GM12878 (cell line): ENCODE data around the gene GAMT. TPM values are rescaled to one million over a fixed set of nuclear protein-coding genes. Genes with fewer than 3 reads are reported as not detected.

Experiments used
- ATAC-seq: fragments of 200-7000 bp; cut with Tn5 transposase; 3 replicates; pipeline ENCODE4 v1.9.1; 2020; ENCODE audit warnings: mild to moderate bottlenecking, moderate library complexity
- BruUV-seq: library from RNA; stranded (reverse); fragments of 400-500 nt; replicated peaks from 2 replicates; lab custom pipeline; 2021; lab: Mats Ljungman, UMichigan
- CTCF ChIA-PET: fragments of 300-600 bp; sonication (Branson Sonifier 250); formaldehyde crosslinking; extraction: SDS; loops from one replicate; lab custom pipeline; 2021; ENCODE audit warnings: inconsistent platforms; lab: Yijun Ruan, JAX
- POLR2A ChIA-PET: fragments of 350-600 bp; formaldehyde crosslinking; extraction: SDS; loops from one replicate; lab custom pipeline; 2021; ENCODE audit warnings: inconsistent platforms; lab: Charles Lee
- RAD21 ChIA-PET: fragments of 300-600 bp; sonication (Branson Sonifier 250); formaldehyde crosslinking; loops from one replicate; lab custom pipeline; 2023; ENCODE audit warnings: antibody characterized with exemption; ENCODE audit not compliant: unreplicated experiment; lab: Charles Lee
- SMC1A ChIA-PET: fragments of 300-600 bp; sonication (Branson Sonifier 250); formaldehyde crosslinking; loops from one replicate; lab custom pipeline; 2023; ENCODE audit not compliant: unreplicated experiment, uncharacterized antibody; lab: Charles Lee
- DNase-seq: peaks from one replicate; pipeline ENCODE4 v3.0.0-alpha.2; 2011; ENCODE audit warnings: low read depth, low spot score
- FAIRE-seq: peaks from 3 replicates; lab custom pipeline; 2011; peaks lifted over from hg19 to GRCh38; lab: Jason Lieb, UNC
- H2AFZ ChIP-seq: 2 replicates; pipeline ENCODE4 v1.6.0; 2011; ENCODE audit warnings: low read depth, low read length, control low read depth; ENCODE audit not compliant: control insufficient read depth
- H3K27ac ChIP-seq: 2 replicates; pipeline ENCODE4 v1.5.1; 2011; ENCODE audit warnings: control low read depth; ENCODE audit not compliant: control insufficient read depth, insufficient read depth
- H3K27me3 ChIP-seq, 2 experiments: replicated peaks in 1 of 2; 2 replicates each; pipeline versions ENCODE4 v1.6.0 to v1.6.1; 2011; ENCODE audit warnings: low read length in 1 of 2; ENCODE audit not compliant: control insufficient read depth in 2 of 2, insufficient read depth in 2 of 2
- H3K36me3 ChIP-seq, 2 experiments: 2 replicates each; pipeline ENCODE4 v1.5.1; 2011; ENCODE audit warnings: low read length in 1 of 2; ENCODE audit not compliant: control insufficient read depth in 2 of 2, insufficient read depth in 2 of 2
- H3K4me1 ChIP-seq: 2 replicates; pipeline ENCODE4 v1.6.1; 2011; ENCODE audit warnings: mild to moderate bottlenecking, low read length, moderate library complexity, mixed read lengths; ENCODE audit not compliant: control insufficient read depth, insufficient read depth
- H3K4me2 ChIP-seq: 2 replicates; pipeline ENCODE4 v1.6.0; 2011; ENCODE audit warnings: control low read depth; ENCODE audit not compliant: control insufficient read depth, insufficient read depth
- H3K4me3 ChIP-seq: fragments of 200-600 bp; sonication (generic); 2 replicates; pipeline ENCODE4 v1.5.1; 2016
- H3K79me2 ChIP-seq: 2 replicates; pipeline ENCODE4 v1.6.0; 2011; ENCODE audit warnings: low read length; ENCODE audit not compliant: control insufficient read depth, insufficient read depth
- H3K9ac ChIP-seq: 2 replicates; pipeline ENCODE4 v1.8.0; 2011; ENCODE audit warnings: low read length, control low read depth, mixed read lengths; ENCODE audit not compliant: control insufficient read depth, insufficient read depth
- H3K9me3 ChIP-seq: replicated peaks from 3 replicates; pipeline ENCODE4 v1.5.1; 2011; ENCODE audit warnings: mild to moderate bottlenecking, low read length; ENCODE audit not compliant: control insufficient read depth, insufficient read depth
- H4K20me1 ChIP-seq: 2 replicates; pipeline ENCODE4 v1.6.0; 2011; ENCODE audit not compliant: control insufficient read depth, insufficient read depth
- FOXK2 ChIP-seq: fragments of 450-650 bp; IDR thresholded peaks from 2 replicates; pipeline ENCODE4 v1.6.1; 2017; ENCODE audit warnings: mild to moderate bottlenecking, moderate library complexity
- KAT2A ChIP-seq: conservative IDR thresholded peaks from 2 replicates; pipeline ENCODE4 v1.6.1; 2011; ENCODE audit warnings: low read depth, low read length; ENCODE audit not compliant: control insufficient read depth
- POLR2AphosphoS5 ChIP-seq: IDR thresholded peaks from 2 replicates; pipeline ENCODE4 v1.6.1; 2011; ENCODE audit warnings: mild to moderate bottlenecking, low read length, inconsistent platforms
- WGBS: methylation state at CpG from one replicate; pipeline ENCODE4 v1.1.6; 2016; ENCODE audit warnings: low lambda C conversion rate; ENCODE audit not compliant: insufficient replicate concordance, insufficient coverage; ENCODE audit errors: missing lambda C conversion rate; 5-methylcytosine and 5-hydroxymethylcytosine counted together
- in situ Hi-C: fragments of 300-500 bp; cut with MboI; formaldehyde crosslinking; loops from 9 replicates; pipeline ENCODE4 v1.14.3; 2018; ENCODE audit warnings: mixed read lengths
- intact Hi-C: fragments of 100-400 bp; cut with micrococcal nuclease; formaldehyde crosslinking; loops from one replicate; pipeline ENCODE4 v1.14.2; 2022; ENCODE audit not compliant: unreplicated experiment
- polyA plus RNA-seq, 11 experiments: library from polyadenylated mRNA; depleted of rRNA in 4 of 11; unstranded in 6 of 11; stranded (reverse) in 5 of 11; fragments of >200 nt; fragmentation: Nextera tagmentation in 4 of 11; fragmentation: Illumina TruSeq in 1 of 11; extraction: Ambion mirVana in 4 of 11; extraction: Trizol in 1 of 11; gene quantifications; 1 replicate in 1 of 11; 2 replicates in 10 of 11; pipeline versions ENCODE4 v1.2.1 to v1.2.3, GENCODE V29; 2011 to 2016; ENCODE audit warnings: inconsistent platforms in 2 of 11, missing spikeins in 2 of 11, low read depth in 1 of 11
- total RNA-seq, 4 experiments: library from RNA; depleted of rRNA in 3 of 4; stranded (reverse); fragments of >200 nt in 3 of 4; fragmentation: Illumina TruSeq in 1 of 4; extraction: Trizol in 1 of 4; gene quantifications; 2 replicates each; pipeline versions ENCODE4 v1.2.1 to v1.2.3, GENCODE V29; 2013 to 2021
- TF ChIP-seq, protein P1 (sequence below): fragments of 450-650 bp; IDR thresholded peaks from 2 replicates; pipeline ENCODE4 v1.6.1; 2017; ENCODE audit warnings: mild to moderate bottlenecking, moderate library complexity

Gene GAMT
- total and polyA plus RNA-seq, 10 of the 15 experiments (the other 5 are each of a cell fraction or from before 2014, with no cell fraction given): 1.6 to 131 (median 38.8) TPM

GRCh38 chr19:1349211-1349610, 52.1 kb downstream of the GAMT start:
- H2AFZ ChIP-seq: no peak overlapping the region
- no peaks in the 10 kb centered on the region for H4K20me1 ChIP-seq
- FAIRE-seq (no peak), DNase-seq (no peak), ATAC-seq (no peak)
- POLR2A ChIA-PET: no interaction called here
- H3K4me2 ChIP-seq: no peak overlapping the region
- no peak overlapping the region for H3K9ac ChIP-seq
- no peaks in the 10 kb centered on the region; a peak in 1 of 4 replicates for H3K27me3 ChIP-seq
- SMC1A ChIA-PET: interaction anchor here (0.8 kb wide), 1 partner anchor 22 kb away, joined by 3 read pairs; no protein-coding TSS in a partner anchor
- H3K4me1 ChIP-seq: peaks cover 9% of the 10 kb centered on the region
- no peak overlapping the region for H3K27ac ChIP-seq
- in situ Hi-C loops: no loop called here
- CTCF ChIA-PET: interaction anchor here (0.7 to 1.0 kb wide), 2 partner anchors 70 to 105 kb away, joined by 3 read pairs; no protein-coding TSS in a partner anchor
- intact Hi-C loops: no loop called here
- H3K36me3 ChIP-seq: no peaks in the 10 kb centered on the region
- RAD21 ChIA-PET: no interaction called here
- no TSS peak for BruUV-seq
- H3K4me3 ChIP-seq: no peak overlapping the region
- TF ChIP-seq, protein P1, sequence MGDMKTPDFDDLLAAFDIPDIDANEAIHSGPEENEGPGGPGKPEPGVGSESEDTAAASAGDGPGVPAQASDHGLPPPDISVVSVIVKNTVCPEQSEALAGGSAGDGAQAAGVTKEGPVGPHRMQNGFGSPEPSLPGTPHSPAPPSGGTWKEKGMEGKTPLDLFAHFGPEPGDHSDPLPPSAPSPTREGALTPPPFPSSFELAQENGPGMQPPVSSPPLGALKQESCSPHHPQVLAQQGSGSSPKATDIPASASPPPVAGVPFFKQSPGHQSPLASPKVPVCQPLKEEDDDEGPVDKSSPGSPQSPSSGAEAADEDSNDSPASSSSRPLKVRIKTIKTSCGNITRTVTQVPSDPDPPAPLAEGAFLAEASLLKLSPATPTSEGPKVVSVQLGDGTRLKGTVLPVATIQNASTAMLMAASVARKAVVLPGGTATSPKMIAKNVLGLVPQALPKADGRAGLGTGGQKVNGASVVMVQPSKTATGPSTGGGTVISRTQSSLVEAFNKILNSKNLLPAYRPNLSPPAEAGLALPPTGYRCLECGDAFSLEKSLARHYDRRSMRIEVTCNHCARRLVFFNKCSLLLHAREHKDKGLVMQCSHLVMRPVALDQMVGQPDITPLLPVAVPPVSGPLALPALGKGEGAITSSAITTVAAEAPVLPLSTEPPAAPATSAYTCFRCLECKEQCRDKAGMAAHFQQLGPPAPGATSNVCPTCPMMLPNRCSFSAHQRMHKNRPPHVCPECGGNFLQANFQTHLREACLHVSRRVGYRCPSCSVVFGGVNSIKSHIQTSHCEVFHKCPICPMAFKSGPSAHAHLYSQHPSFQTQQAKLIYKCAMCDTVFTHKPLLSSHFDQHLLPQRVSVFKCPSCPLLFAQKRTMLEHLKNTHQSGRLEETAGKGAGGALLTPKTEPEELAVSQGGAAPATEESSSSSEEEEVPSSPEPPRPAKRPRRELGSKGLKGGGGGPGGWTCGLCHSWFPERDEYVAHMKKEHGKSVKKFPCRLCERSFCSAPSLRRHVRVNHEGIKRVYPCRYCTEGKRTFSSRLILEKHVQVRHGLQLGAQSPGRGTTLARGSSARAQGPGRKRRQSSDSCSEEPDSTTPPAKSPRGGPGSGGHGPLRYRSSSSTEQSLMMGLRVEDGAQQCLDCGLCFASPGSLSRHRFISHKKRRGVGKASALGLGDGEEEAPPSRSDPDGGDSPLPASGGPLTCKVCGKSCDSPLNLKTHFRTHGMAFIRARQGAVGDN: no peak
- TF ChIP-seq POLR2AphosphoS5: no peak
- TF ChIP-seq KAT2A: no peak
- TF ChIP-seq FOXK2: no peak
- TF ChIP-seq, all 136 proteins: peak for 0
- WGBS: 59% methylated on average over 18 of the region's 18 CpGs
- H3K79me2 ChIP-seq: no peaks in the 10 kb centered on the region
- no peaks in the 10 kb centered on the region for H3K9me3 ChIP-seq

Other genes starting within 250 kb of the GAMT start
Only the 7 nearest of the 20 such genes appear.
- gene NDUFS7, start 17.6 kb downstream of the GAMT start, total RNA-seq (2014; rRNA removed): 107 and 143 TPM in 2 replicates
- 18.5 and 24.1 TPM in 2 replicates for gene NDUFS7, start 17.6 kb downstream of the GAMT start, total RNA-seq (2014; rRNA removed; fragmentation: Illumina TruSeq; extraction: Trizol)
- gene NDUFS7, start 17.6 kb downstream of the GAMT start, total RNA-seq (2021): 136 and 143 TPM in 2 replicates
- 12.1 and 43.0 TPM in 2 replicates for gene NDUFS7, start 17.6 kb downstream of the GAMT start, polyA plus RNA-seq (2011; rRNA removed)
- gene NDUFS7, start 17.6 kb downstream of the GAMT start, polyA plus RNA-seq (2014; fragmentation: Illumina TruSeq; extraction: Trizol): 1.5 and 5.1 TPM in 2 replicates
- 10 to 100 TPM; 10.6 to 39.4 TPM for gene NDUFS7, start 17.6 kb downstream of the GAMT start, polyA plus RNA-seq (2014; fragmentation: Nextera tagmentation; extraction: Ambion mirVana)
- 166 and 177 TPM in 2 replicates for gene NDUFS7, start 17.6 kb downstream of the GAMT start, polyA plus RNA-seq (2014; rRNA removed)
- gene NDUFS7, start 17.6 kb downstream of the GAMT start, polyA plus RNA-seq (2016; fragmentation: Nextera tagmentation; extraction: Ambion mirVana): 100 to 1,000 TPM; 261 to 282 TPM
- 122 and 127 TPM in 2 replicates for gene DAZAP1, start 6.0 kb upstream of the GAMT start, total RNA-seq (2014; rRNA removed)
- gene DAZAP1, start 6.0 kb upstream of the GAMT start, total RNA-seq (2014; rRNA removed; fragmentation: Illumina TruSeq; extraction: Trizol): 82.5 and 93.4 TPM in 2 replicates
- gene DAZAP1, start 6.0 kb upstream of the GAMT start, total RNA-seq (2021): 223 and 240 TPM in 2 replicates
- 110 and 123 TPM in 2 replicates for gene DAZAP1, start 6.0 kb upstream of the GAMT start, polyA plus RNA-seq (2011; rRNA removed)
- 69.0 and 91.2 TPM in 2 replicates for gene DAZAP1, start 6.0 kb upstream of the GAMT start, polyA plus RNA-seq (2014; fragmentation: Illumina TruSeq; extraction: Trizol)
- 10 to 100 TPM in 1 of 2 experiments, 1 to 10 TPM in 1; 9.9 to 27.7 TPM for gene DAZAP1, start 6.0 kb upstream of the GAMT start, polyA plus RNA-seq (2014; fragmentation: Nextera tagmentation; extraction: Ambion mirVana)
- 164 and 194 TPM in 2 replicates for gene DAZAP1, start 6.0 kb upstream of the GAMT start, polyA plus RNA-seq (2014; rRNA removed)
- 10 to 100 TPM; 16.9 to 17.9 TPM for gene DAZAP1, start 6.0 kb upstream of the GAMT start, polyA plus RNA-seq (2016; fragmentation: Nextera tagmentation; extraction: Ambion mirVana)
- gene RPS15, start 36.9 kb upstream of the GAMT start, total RNA-seq (2014; rRNA removed): 1,524 and 1,715 TPM in 2 replicates
- 972 and 1,030 TPM in 2 replicates for gene RPS15, start 36.9 kb upstream of the GAMT start, total RNA-seq (2014; rRNA removed; fragmentation: Illumina TruSeq; extraction: Trizol)
- 2,219 and 2,315 TPM in 2 replicates for gene RPS15, start 36.9 kb upstream of the GAMT start, total RNA-seq (2021)
- gene RPS15, start 36.9 kb upstream of the GAMT start, polyA plus RNA-seq (2011; rRNA removed): 524 and 1,111 TPM in 2 replicates
- 209 and 786 TPM in 2 replicates for gene RPS15, start 36.9 kb upstream of the GAMT start, polyA plus RNA-seq (2014; fragmentation: Illumina TruSeq; extraction: Trizol)
- 100 to 1,000 TPM; 559 to 717 TPM for gene RPS15, start 36.9 kb upstream of the GAMT start, polyA plus RNA-seq (2014; fragmentation: Nextera tagmentation; extraction: Ambion mirVana)
- 3,158 and 3,344 TPM in 2 replicates for gene RPS15, start 36.9 kb upstream of the GAMT start, polyA plus RNA-seq (2014; rRNA removed)
- gene RPS15, start 36.9 kb upstream of the GAMT start, polyA plus RNA-seq (2016; fragmentation: Nextera tagmentation; extraction: Ambion mirVana): 1,000 to 10,000 TPM; 1,763 to 1,909 TPM
- gene APC2, start 48.6 kb upstream of the GAMT start, total RNA-seq (2014; rRNA removed): under 0.01 and 0.11 TPM in 2 replicates
- gene APC2, start 48.6 kb upstream of the GAMT start, total RNA-seq (2014; rRNA removed; fragmentation: Illumina TruSeq; extraction: Trizol): 0.05 TPM in 1 of 2 replicates, not detected in the other
- gene APC2, start 48.6 kb upstream of the GAMT start, total RNA-seq (2021): 0.08 and 0.26 TPM in 2 replicates
- not detected in 2 replicates for gene APC2, start 48.6 kb upstream of the GAMT start, polyA plus RNA-seq (2011; rRNA removed)
- gene APC2, start 48.6 kb upstream of the GAMT start, polyA plus RNA-seq (2014; fragmentation: Illumina TruSeq; extraction: Trizol): not detected in 2 replicates
- under 1 TPM in 1 of 2 experiments, not detected in 1; 0.02 TPM for gene APC2, start 48.6 kb upstream of the GAMT start, polyA plus RNA-seq (2014; fragmentation: Nextera tagmentation; extraction: Ambion mirVana)
- gene APC2, start 48.6 kb upstream of the GAMT start, polyA plus RNA-seq (2014; rRNA removed): 0.16 and 0.73 TPM in 2 replicates
- gene APC2, start 48.6 kb upstream of the GAMT start, polyA plus RNA-seq (2016; fragmentation: Nextera tagmentation; extraction: Ambion mirVana): under 1 TPM in 1 of 2 experiments, not detected in 1; 0.04 TPM
- gene C19orf25, start 77.7 kb upstream of the GAMT start, total RNA-seq (2014; rRNA removed): 36.3 and 38.3 TPM in 2 replicates
- gene C19orf25, start 77.7 kb upstream of the GAMT start, total RNA-seq (2014; rRNA removed; fragmentation: Illumina TruSeq; extraction: Trizol): 11.7 and 14.8 TPM in 2 replicates
- gene C19orf25, start 77.7 kb upstream of the GAMT start, total RNA-seq (2021): 36.5 and 37.5 TPM in 2 replicates
- gene C19orf25, start 77.7 kb upstream of the GAMT start, polyA plus RNA-seq (2011; rRNA removed): 6.3 and 13.6 TPM in 2 replicates
- gene C19orf25, start 77.7 kb upstream of the GAMT start, polyA plus RNA-seq (2014; fragmentation: Illumina TruSeq; extraction: Trizol): 4.2 and 13.2 TPM in 2 replicates
- gene C19orf25, start 77.7 kb upstream of the GAMT start, polyA plus RNA-seq (2014; fragmentation: Nextera tagmentation; extraction: Ambion mirVana): 1 to 10 TPM; 1.2 to 3.9 TPM
- gene C19orf25, start 77.7 kb upstream of the GAMT start, polyA plus RNA-seq (2014; rRNA removed): 42.5 and 52.5 TPM in 2 replicates
- 10 to 100 TPM; 60.9 to 67.0 TPM for gene C19orf25, start 77.7 kb upstream of the GAMT start, polyA plus RNA-seq (2016; fragmentation: Nextera tagmentation; extraction: Ambion mirVana)
- 0.40 and 0.60 TPM in 2 replicates for gene PCSK4, start 88.8 kb upstream of the GAMT start, total RNA-seq (2014; rRNA removed)
- gene PCSK4, start 88.8 kb upstream of the GAMT start, total RNA-seq (2014; rRNA removed; fragmentation: Illumina TruSeq; extraction: Trizol): 0.27 TPM in 1 of 2 replicates, not detected in the other
- gene PCSK4, start 88.8 kb upstream of the GAMT start, total RNA-seq (2021): 0.90 and 0.95 TPM in 2 replicates
- gene PCSK4, start 88.8 kb upstream of the GAMT start, polyA plus RNA-seq (2011; rRNA removed): 0.12 and 0.35 TPM in 2 replicates
- not detected in 2 replicates for gene PCSK4, start 88.8 kb upstream of the GAMT start, polyA plus RNA-seq (2014; fragmentation: Illumina TruSeq; extraction: Trizol)
- gene PCSK4, start 88.8 kb upstream of the GAMT start, polyA plus RNA-seq (2014; fragmentation: Nextera tagmentation; extraction: Ambion mirVana): not detected
- 0.99 and 1.6 TPM in 2 replicates for gene PCSK4, start 88.8 kb upstream of the GAMT start, polyA plus RNA-seq (2014; rRNA removed)
- under 1 TPM; 0.32 to 0.57 TPM for gene PCSK4, start 88.8 kb upstream of the GAMT start, polyA plus RNA-seq (2016; fragmentation: Nextera tagmentation; extraction: Ambion mirVana)
- gene REEP6, start 89.6 kb upstream of the GAMT start, total RNA-seq (2014; rRNA removed): 0.27 and 0.45 TPM in 2 replicates
- 0.13 TPM in 1 of 2 replicates, not detected in the other for gene REEP6, start 89.6 kb upstream of the GAMT start, total RNA-seq (2014; rRNA removed; fragmentation: Illumina TruSeq; extraction: Trizol)
- 0.53 and 0.69 TPM in 2 replicates for gene REEP6, start 89.6 kb upstream of the GAMT start, total RNA-seq (2021)
- 0.08 TPM in 1 of 2 replicates, not detected in the other for gene REEP6, start 89.6 kb upstream of the GAMT start, polyA plus RNA-seq (2011; rRNA removed)
- 0.06 TPM in 1 of 2 replicates, not detected in the other for gene REEP6, start 89.6 kb upstream of the GAMT start, polyA plus RNA-seq (2014; fragmentation: Illumina TruSeq; extraction: Trizol)
- gene REEP6, start 89.6 kb upstream of the GAMT start, polyA plus RNA-seq (2014; fragmentation: Nextera tagmentation; extraction: Ambion mirVana): not detected
- 0.32 and 0.57 TPM in 2 replicates for gene REEP6, start 89.6 kb upstream of the GAMT start, polyA plus RNA-seq (2014; rRNA removed)
- 1 to 10 TPM in 1 of 2 experiments, under 1 TPM in 1; 0.60 to 1.1 TPM for gene REEP6, start 89.6 kb upstream of the GAMT start, polyA plus RNA-seq (2016; fragmentation: Nextera tagmentation; extraction: Ambion mirVana)